SKM-1 (cell line): ENCODE measurements around the gene MEPCE.

Experiments
- DNase-seq: peaks from one replicate; lab custom pipeline; 2025; ENCODE audit not compliant: unreplicated experiment; lab: John Stamatoyannopoulos, UW

Gene MEPCE

DNA sequence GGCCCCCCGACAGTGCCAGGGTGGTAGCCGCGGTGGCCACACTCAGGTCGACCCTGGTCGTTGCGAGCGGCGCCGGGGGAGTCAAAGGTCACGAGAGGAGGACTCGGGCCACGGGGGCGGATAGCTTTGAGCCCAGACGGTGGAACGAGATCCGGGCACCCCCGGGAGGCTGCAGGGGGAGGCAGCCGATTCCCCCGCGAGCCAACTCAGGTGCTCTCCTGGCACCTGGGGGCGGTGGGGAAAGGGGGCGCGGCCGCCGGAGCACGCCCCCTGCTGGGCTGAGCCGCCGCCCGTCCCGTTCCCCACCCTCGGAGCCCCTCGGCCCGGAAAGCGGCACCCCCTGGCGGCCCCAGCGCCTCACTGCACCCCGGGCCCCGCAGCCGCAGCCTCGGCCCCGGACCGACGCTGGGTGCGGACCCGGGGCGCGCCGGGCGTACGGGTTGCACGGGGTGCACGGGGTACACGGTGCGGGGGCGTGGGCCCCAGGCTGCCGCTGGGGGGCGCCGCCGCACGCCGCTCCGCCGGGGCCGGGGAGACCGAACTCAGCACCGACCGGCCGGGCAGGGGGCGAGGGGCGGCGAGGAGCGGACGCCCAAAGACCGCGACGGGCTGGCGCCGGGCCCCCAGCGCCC, 53.6 kb downstream of the MEPCE start:
- peak; percentile 37 for DNase-seq
